ENCODE data around the gene IGFBP1. TPM values are rescaled to one million over a fixed set of nuclear protein-coding genes. Genes with fewer than 3 reads are reported as not detected.
"Not testable (repeated sequence)": the region's sequence is repeated elsewhere in the genome, so short reads cannot be mapped to it uniquely, and the experiment has no call there.

Gene IGFBP1
- under 1 TPM in 2 of 6 donors, not detected in 4; 0.17 to 0.23 TPM for total RNA-seq

- Histone ChIP-seq H3K9me3 (no peaks in the 10 kb centered on the region), H3K27ac (no peak within 1 kb of the TSS), H3K36me3 (no peaks in the 10 kb centered on the region), H3K4me1 (peaks cover 0 to 11% (median 9%) of the 10 kb centered on the region in 4 donors), H3K4me3 (peak within 1 kb of the TSS in 3 of 4 donors; percentile 21 to 30 (median 22)), H3K27me3 (peaks cover 0 to 19% (median 7%) of the 10 kb centered on the region in 4 donors)
- ATAC-seq (ENCODE audit: low FRiP score in 2 of 2), result peak in 1 of 2 donors; percentile 32
- peak in 1 of 2 donors; percentile 83 for DNase-seq
- TF ChIP-seq CTCF (IDR thresholded peaks at IDR 0.05), result no peak
- no peak for TF ChIP-seq POLR2AphosphoS5 (IDR thresholded peaks at IDR 0.05)
- TF ChIP-seq POLR2A (IDR thresholded peaks at IDR 0.05), result no peak
- TF ChIP-seq EP300 (IDR thresholded peaks at IDR 0.05), result no peak
- WGBS, 2 donors, result 7 to 18% methylated on average over 10 to 22 of the region's 73 CpGs
Measured at GRCh38 chr7:45888185-45888992, at the start of gene IGFBP1. Gene IGFBP1, plus strand, starts transcription at chr7:45888488. Its CDS starts 165 bp downstream, at chr7:45888653.

GRCh38 chr7:45838852-45839251, 49.4 kb upstream of the IGFBP1 start:
- not testable (repeated sequence) for H3K27ac ChIP-seq; H3K4me1 ChIP-seq; H3K27me3 ChIP-seq; H3K9me3 ChIP-seq; H3K36me3 ChIP-seq; ATAC-seq (ENCODE audit: low FRiP score in 2 of 2); DNase-seq; H3K4me3 ChIP-seq
- WGBS, 2 donors, result 90 to 92% methylated on average over 2 of the region's 2 CpGs

- H3K4me3 ChIP-seq; H3K27me3 ChIP-seq; DNase-seq; ATAC-seq (ENCODE audit: low FRiP score in 2 of 2); H3K36me3 ChIP-seq; H3K4me1 ChIP-seq; H3K9me3 ChIP-seq; H3K27ac ChIP-seq: not testable (repeated sequence)
- WGBS, 2 donors, result 54 to 62% methylated on average over 4 of the region's 4 CpGs
Measured at GRCh38 chr7:45841926-45842717, 46.2 kb upstream of the IGFBP1 start.

- not testable (repeated sequence) for DNase-seq; H3K36me3 ChIP-seq; H3K4me1 ChIP-seq; ATAC-seq (ENCODE audit: low FRiP score in 2 of 2); H3K27ac ChIP-seq; H3K9me3 ChIP-seq; H3K4me3 ChIP-seq; H3K27me3 ChIP-seq
- 76% methylated on average over 5 of the region's 5 CpGs for WGBS, 2 donors
Measured at GRCh38 chr7:45846536-45846935, 41.8 kb upstream of the IGFBP1 start.

- H3K27ac ChIP-seq, H3K4me3 ChIP-seq, H3K9me3 ChIP-seq, H3K36me3 ChIP-seq, H3K4me1 ChIP-seq, DNase-seq, H3K27me3 ChIP-seq: not testable (repeated sequence)
- WGBS, 2 donors, result 77 to 91% methylated on average over 5 to 6 of the region's 6 CpGs
- ATAC-seq (ENCODE audit: low FRiP score in 2 of 2), result peak in 1 of 2 donors; percentile 19
Measured at GRCh38 chr7:45848734-45849133, 39.6 kb upstream of the IGFBP1 start.

- H3K4me1 ChIP-seq; H3K27me3 ChIP-seq; H3K4me3 ChIP-seq; DNase-seq; H3K9me3 ChIP-seq; ATAC-seq (ENCODE audit: low FRiP score in 2 of 2); H3K27ac ChIP-seq; H3K36me3 ChIP-seq: not testable (repeated sequence)
- WGBS, 2 donors, result 80 to 86% methylated on average over 10 of the region's 10 CpGs
Measured at GRCh38 chr7:45852984-45853383, 35.3 kb upstream of the IGFBP1 start.

GRCh38 chr7:45853491-45853890, 34.8 kb upstream of the IGFBP1 start:
- not testable (repeated sequence) for H3K9me3 ChIP-seq; ATAC-seq (ENCODE audit: low FRiP score in 2 of 2); H3K27me3 ChIP-seq; DNase-seq; H3K4me3 ChIP-seq; H3K27ac ChIP-seq; H3K36me3 ChIP-seq; H3K4me1 ChIP-seq
- WGBS, 2 donors, result 71 to 77% methylated on average over 7 to 8 of the region's 8 CpGs

GRCh38 chr7:45855680-45856079, 32.6 kb upstream of the IGFBP1 start:
- DNase-seq; H3K36me3 ChIP-seq; H3K27ac ChIP-seq; H3K9me3 ChIP-seq; ATAC-seq (ENCODE audit: low FRiP score in 2 of 2); H3K27me3 ChIP-seq; H3K4me1 ChIP-seq; H3K4me3 ChIP-seq: not testable (repeated sequence)
- 31 to 33% methylated on average over 3 of the region's 3 CpGs for WGBS, 2 donors

GRCh38 chr7:45856888-45857287, 31.4 kb upstream of the IGFBP1 start:
- WGBS, 2 donors, result 93 to 95% methylated on average over 4 of the region's 4 CpGs
- H3K4me1 ChIP-seq; DNase-seq; H3K27ac ChIP-seq; H3K9me3 ChIP-seq; H3K36me3 ChIP-seq; H3K4me3 ChIP-seq; ATAC-seq (ENCODE audit: low FRiP score in 2 of 2); H3K27me3 ChIP-seq: not testable (repeated sequence)

Data from upper lobe of left lung (tissue), 6 donors.